GM13976 (cell line): ENCODE data around the gene GPRIN3.

Source experiments
- DNase-seq: peaks from one replicate; pipeline ENCODE4 v3.0.0; 2012; ENCODE audit warnings: low spot score
- CTCF ChIP-seq: IDR thresholded peaks from 2 replicates; pipeline ENCODE4 v1.5.1; 2012; ENCODE audit warnings: borderline replicate concordance, mild to moderate bottlenecking; ENCODE audit not compliant: insufficient read depth; ENCODE audit errors: extremely low read depth, missing control alignments, control extremely low read depth
- in situ Hi-C: fragments of 300-500 bp; cut with MboI; formaldehyde crosslinking; loops from one replicate; pipeline ENCODE4 v1.12.0; 2022; ENCODE audit warnings: low sequenced_read_pairs, mixed read lengths, inconsistent platforms; ENCODE audit not compliant: unreplicated experiment

GPRIN3 gene

GRCh38 chr4:89284020-89284424 is 23.6 kb downstream of the GPRIN3 start:
- no peak for DNase-seq
- no peak for TF ChIP-seq CTCF
- in situ Hi-C loops: no loop called here

- no peak for DNase-seq
- in situ Hi-C loops: no loop called here
These were observed 24.2 kb downstream of the GPRIN3 start for GRCh38 chr4:89283226-89284009.

GRCh38 chr4:89279385-89279784 is 28.2 kb downstream of the GPRIN3 start:
- TF ChIP-seq CTCF: no peak
- no peak for DNase-seq
- in situ Hi-C loops: no loop called here

More at GRCh38 chr4:89283226-89284009, 24.2 kb downstream of the GPRIN3 start:
- no peak for TF ChIP-seq CTCF

- TF ChIP-seq CTCF: no peak
- in situ Hi-C loops: no loop called here
- DNase-seq: no peak
These were observed 30.2 kb downstream of the GPRIN3 start for GRCh38 chr4:89277412-89277811.

GRCh38 chr4:89276296-89276695 is 31.3 kb downstream of the GPRIN3 start:
- in situ Hi-C loops: no loop called here
- DNase-seq: no peak
- no peak for TF ChIP-seq CTCF

- in situ Hi-C loops: no loop called here
- DNase-seq: no peak
- TF ChIP-seq CTCF: no peak
These were observed 32.0 kb downstream of the GPRIN3 start for GRCh38 chr4:89275587-89275986.
